B cell (primary cell): Measurements from ENCODE around the gene PSMA2. TPM values are rescaled to one million over a fixed set of nuclear protein-coding genes. Genes with fewer than 3 reads are reported as not detected.

Experiments used
- ATAC-seq: fragments of 200-7000 bp; cut with Tn5 transposase; one replicate; pipeline ENCODE4 v1.10.0; 2021; ENCODE audit warnings: low read depth, mild to moderate bottlenecking, moderate number of reproducible peaks, moderate library complexity
- CTCF ChIA-PET: fragments of 350-600 bp; sonication (Branson Sonifier 250); formaldehyde crosslinking; loops from one replicate; lab custom pipeline; 2021; ENCODE audit warnings: antibody characterized with exemption, inconsistent platforms; lab: Charles Lee
- POLR2A ChIA-PET: fragments of 350-600 bp; sonication (Branson Sonifier 250); formaldehyde crosslinking; loops from one replicate; lab custom pipeline; 2021; ENCODE audit warnings: antibody characterized with exemption; lab: Charles Lee
- DNase-seq: peaks from one replicate; pipeline ENCODE4 v3.0.0; 2013
- H2AFZ ChIP-seq: 2 replicates; pipeline ENCODE4 v1.6.1; 2012; ENCODE audit warnings: mild to moderate bottlenecking, low read depth, low read length; ENCODE audit not compliant: insufficient read depth, poor library complexity, severe bottlenecking
- H3K27ac ChIP-seq, 2 donors: 1 replicate in 1 of 2; 2 replicates in 1 of 2; pipeline ENCODE4 v1.5.1; 2012 to 2013; ENCODE audit warnings: low read length in 2 of 2, mild to moderate bottlenecking in 2 of 2, moderate library complexity in 1 of 2
- H3K27me3 ChIP-seq, 4 experiments: fragments of 200-600 bp in 1 of 4; sonication (generic) in 1 of 4; replicated peaks in 1 of 4; 1 replicate in 2 of 4; 2 replicates in 2 of 4; pipeline versions ENCODE4 v1.6.1 to v1.7.0; 2013 to 2016; ENCODE audit warnings: low read length in 3 of 4, mild to moderate bottlenecking in 2 of 4, mixed read lengths in 1 of 4, moderate library complexity in 1 of 4; ENCODE audit not compliant: insufficient read depth in 4 of 4, control insufficient read depth in 3 of 4; ENCODE audit errors: control extremely low read depth in 1 of 4
- H3K36me3 ChIP-seq, 2 experiments: replicated peaks in 1 of 2; 1 replicate in 1 of 2; 2 replicates in 1 of 2; pipeline versions ENCODE4 v1.6.1 to v1.7.1; 2013; ENCODE audit warnings: low read length in 1 of 2; ENCODE audit not compliant: insufficient read depth in 2 of 2, control insufficient read depth in 1 of 2; ENCODE audit errors: control extremely low read depth in 1 of 2, extremely low read depth in 1 of 2
- H3K4me1 ChIP-seq, 2 donors: fragments of 200-600 bp in 1 of 2; sonication (generic) in 1 of 2; 1 replicate in 1 of 2; 2 replicates in 1 of 2; pipeline versions ENCODE4 v1.5.1 to v1.6.1; 2013 to 2017; ENCODE audit warnings: low read length in 2 of 2; ENCODE audit not compliant: control insufficient read depth in 2 of 2, insufficient read depth in 2 of 2
- H3K4me2 ChIP-seq: replicated peaks from 2 replicates; pipeline ENCODE3; 2012; ENCODE audit warnings: mild to moderate bottlenecking, low read depth, low read length; ENCODE audit not compliant: poor library complexity, severe bottlenecking
- H3K4me3 ChIP-seq, 5 experiments: fragments of 200-600 bp in 1 of 5; sonication (generic) in 1 of 5; 1 replicate in 3 of 5; 2 replicates in 2 of 5; pipeline versions ENCODE4 v1.5.1 to v1.7.0; 2011 to 2016; ENCODE audit warnings: low read length in 4 of 5, mild to moderate bottlenecking in 4 of 5, low read depth in 2 of 5, control low read depth in 1 of 5, moderate library complexity in 1 of 5; ENCODE audit not compliant: insufficient read depth in 1 of 5; ENCODE audit errors: control extremely low read depth in 1 of 5, extremely low read depth in 1 of 5
- H3K79me2 ChIP-seq: fragments of 200-600 bp; sonication (generic); one replicate; pipeline ENCODE4 v1.6.0; 2016; ENCODE audit warnings: low read length; ENCODE audit not compliant: control insufficient read depth, insufficient read depth
- H3K9ac ChIP-seq: fragments of 200-600 bp; sonication (generic); 2 replicates; pipeline ENCODE4 v1.6.1; 2017; ENCODE audit warnings: mild to moderate bottlenecking, low read length, moderate library complexity
- H3K9me3 ChIP-seq, 3 donors: one replicate each; pipeline versions ENCODE4 v1.6.1 to v1.7.1; 2013; ENCODE audit warnings: low read length in 2 of 3; ENCODE audit not compliant: control insufficient read depth in 2 of 3, insufficient read depth in 1 of 3; ENCODE audit errors: control extremely low read depth in 1 of 3
- H4K20me1 ChIP-seq: 2 replicates; pipeline ENCODE4 v1.6.0; 2012; ENCODE audit warnings: mild to moderate bottlenecking, low read length; ENCODE audit not compliant: insufficient read depth, control insufficient read depth, poor library complexity, severe bottlenecking
- H3K27ac Mint-ChIP-seq: one replicate; pipeline ENCODE4 v1.8.0; 2021; ENCODE audit warnings: mixed read lengths
- H3K27me3 Mint-ChIP-seq: one replicate; pipeline ENCODE4 v1.8.0; 2021; ENCODE audit warnings: mixed read lengths
- H3K4me1 Mint-ChIP-seq: one replicate; pipeline ENCODE4 v1.8.0; 2021; ENCODE audit warnings: mixed read lengths
- H3K4me3 Mint-ChIP-seq: one replicate; pipeline ENCODE4 v1.8.0; 2021; ENCODE audit warnings: mixed read lengths
- H3K9me3 Mint-ChIP-seq: one replicate; pipeline ENCODE4 v1.8.0; 2022; ENCODE audit warnings: mixed read lengths; ENCODE audit not compliant: insufficient read depth
- EZH2 ChIP-seq: IDR thresholded peaks from 2 replicates; pipeline ENCODE4 v1.6.1; 2012; ENCODE audit warnings: borderline replicate concordance, low read depth, mild to moderate bottlenecking, moderate library complexity, low read length; ENCODE audit not compliant: insufficient read depth, poor library complexity, severe bottlenecking
- WGBS: methylation state at CpG from one replicate; pipeline ENCODE4 v1.1.5; 2013; ENCODE audit warnings: missing lambda C conversion rate; ENCODE audit not compliant: insufficient coverage; 5-methylcytosine and 5-hydroxymethylcytosine counted together
- intact Hi-C: fragments of 100-400 bp; cut with micrococcal nuclease; formaldehyde crosslinking; loops from one replicate; pipeline ENCODE4 v1.10.0; 2022
- polyA plus RNA-seq: library from polyadenylated mRNA; depleted of rRNA; stranded (reverse); fragments of >200 nt; gene quantifications from 2 replicates; pipeline ENCODE4 v1.2.3, GENCODE V29; 2012
- total RNA-seq, 2 donors: library from RNA; stranded (reverse); fragments of 120-200 nt in 1 of 2; gene quantifications; 1 replicate in 1 of 2; 2 replicates in 1 of 2; pipeline versions ENCODE4 v1.2.3 to v1.2.4, GENCODE V29; 2013 to 2022
- TF ChIP-seq, protein P1 (sequence below): fragments of 200-600 bp; IDR thresholded peaks from one replicate; pipeline ENCODE4 v1.8.0; 2022; ENCODE audit warnings: antibody characterized with exemption, mild to moderate bottlenecking

The PSMA2 gene
- total and polyA plus RNA-seq, 2 donors (not counting 1 experiment from before 2014, with no cell fraction given), result 26.3 to 47.8 TPM

DNA sequence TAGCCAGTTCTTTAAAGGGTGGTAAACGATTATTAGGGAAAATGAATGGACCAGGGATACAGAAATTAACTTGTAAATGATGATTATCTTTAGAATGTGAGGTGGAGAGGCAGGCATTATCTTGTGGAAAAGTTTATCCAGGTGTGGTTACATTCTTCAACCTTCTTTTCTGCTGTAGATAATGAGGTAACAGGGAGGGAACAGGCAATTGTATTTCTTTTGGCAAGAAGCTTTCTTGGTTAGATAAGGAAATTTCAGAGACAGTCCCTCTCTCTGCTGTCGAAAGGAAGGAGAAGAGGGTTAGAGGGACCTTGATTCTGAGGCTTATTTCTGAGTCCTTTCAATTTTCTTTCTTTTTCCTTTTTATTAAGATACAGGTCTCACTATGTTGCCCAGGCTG lies 32.3 kb upstream of the PSMA2 start:
- peaks cover 34% of the 10 kb centered on the region for H3K27me3 Mint-ChIP-seq
- no peak overlapping the region for H3K27ac ChIP-seq
- no peaks in the 10 kb centered on the region for H3K9me3 Mint-ChIP-seq
- ATAC-seq (no peak), DNase-seq (no peak)
- H3K27ac Mint-ChIP-seq, result no peak overlapping the region
- no peaks in the 10 kb centered on the region for H3K4me1 ChIP-seq
- no peak overlapping the region for H3K4me2 ChIP-seq
- ChIA-PET POLR2A (no interaction called here), CTCF (interaction anchor here (0.8 kb wide), 1 partner anchor 9 kb away, joined by 3 read pairs; no protein-coding TSS in a partner anchor)
- intact Hi-C loops, result no loop called here
- no peak overlapping the region for H3K4me3 ChIP-seq
- TF ChIP-seq, protein P1, sequence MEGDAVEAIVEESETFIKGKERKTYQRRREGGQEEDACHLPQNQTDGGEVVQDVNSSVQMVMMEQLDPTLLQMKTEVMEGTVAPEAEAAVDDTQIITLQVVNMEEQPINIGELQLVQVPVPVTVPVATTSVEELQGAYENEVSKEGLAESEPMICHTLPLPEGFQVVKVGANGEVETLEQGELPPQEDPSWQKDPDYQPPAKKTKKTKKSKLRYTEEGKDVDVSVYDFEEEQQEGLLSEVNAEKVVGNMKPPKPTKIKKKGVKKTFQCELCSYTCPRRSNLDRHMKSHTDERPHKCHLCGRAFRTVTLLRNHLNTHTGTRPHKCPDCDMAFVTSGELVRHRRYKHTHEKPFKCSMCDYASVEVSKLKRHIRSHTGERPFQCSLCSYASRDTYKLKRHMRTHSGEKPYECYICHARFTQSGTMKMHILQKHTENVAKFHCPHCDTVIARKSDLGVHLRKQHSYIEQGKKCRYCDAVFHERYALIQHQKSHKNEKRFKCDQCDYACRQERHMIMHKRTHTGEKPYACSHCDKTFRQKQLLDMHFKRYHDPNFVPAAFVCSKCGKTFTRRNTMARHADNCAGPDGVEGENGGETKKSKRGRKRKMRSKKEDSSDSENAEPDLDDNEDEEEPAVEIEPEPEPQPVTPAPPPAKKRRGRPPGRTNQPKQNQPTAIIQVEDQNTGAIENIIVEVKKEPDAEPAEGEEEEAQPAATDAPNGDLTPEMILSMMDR, result no peak
- no peak for TF ChIP-seq EZH2
- no peak overlapping the region for H3K9ac ChIP-seq
- no peaks in the 10 kb centered on the region for H3K9me3 ChIP-seq
- no peaks in the 10 kb centered on the region for H3K79me2 ChIP-seq
- WGBS, result 71% methylated on average over 1 of the region's 2 CpGs
- H3K4me1 Mint-ChIP-seq, result no peaks in the 10 kb centered on the region
- no peaks in the 10 kb centered on the region for H4K20me1 ChIP-seq
- no peak overlapping the region for H3K4me3 Mint-ChIP-seq
- H2AFZ ChIP-seq, result no peak overlapping the region
- no peaks in the 10 kb centered on the region for H3K36me3 ChIP-seq
- H3K27me3 ChIP-seq, result peaks cover 0 to 14% (median 0%) of the 10 kb centered on the region in 4 experiments

GRCh38 chr7:42961170-42961569 lies 29.2 kb upstream of the PSMA2 start:
- H3K4me2 ChIP-seq, result no peak overlapping the region
- no peak overlapping the region for H3K4me3 Mint-ChIP-seq
- intact Hi-C loops, result no loop called here
- no peaks in the 10 kb centered on the region for H3K79me2 ChIP-seq
- no peak overlapping the region for H3K27ac ChIP-seq
- no peak overlapping the region for H2AFZ ChIP-seq
- no peak overlapping the region for H3K4me3 ChIP-seq
- DNase-seq (no peak), ATAC-seq (no peak)
- ChIA-PET CTCF (interaction anchor here (1.4 kb wide), 1 partner anchor 20 kb away, joined by 3 read pairs; no protein-coding TSS in a partner anchor), POLR2A (no interaction called here)
- no peak overlapping the region for H3K9ac ChIP-seq
- H3K9me3 ChIP-seq, result peaks cover 0 to 6% (median 0%) of the 10 kb centered on the region in 3 donors
- no peaks in the 10 kb centered on the region for H3K4me1 Mint-ChIP-seq
- H3K27ac Mint-ChIP-seq, result no peak overlapping the region
- H4K20me1 ChIP-seq, result no peaks in the 10 kb centered on the region
- H3K9me3 Mint-ChIP-seq, result no peaks in the 10 kb centered on the region
- no peaks in the 10 kb centered on the region for H3K4me1 ChIP-seq
- no peaks in the 10 kb centered on the region for H3K36me3 ChIP-seq
- H3K27me3 Mint-ChIP-seq, result peaks cover 20% of the 10 kb centered on the region
- 14% methylated on average over 1 of the region's 2 CpGs for WGBS
- peaks cover 0 to 14% (median 0%) of the 10 kb centered on the region in 4 experiments for H3K27me3 ChIP-seq
- TF ChIP-seq, protein P1, result no peak
- no peak for TF ChIP-seq EZH2
